Nephron progenitor cell (in vitro differentiated cells): Measurements from ENCODE around the gene NCR2.

ENCODE experiments used
- DNase-seq: peaks from one replicate; pipeline ENCODE4 v3.0.0; 2021
- H3K27ac Mint-ChIP-seq: 2 replicates; pipeline ENCODE4 v1.8.0; 2021; ENCODE audit warnings: mild to moderate bottlenecking, moderate library complexity, mixed read lengths
- H3K27me3 Mint-ChIP-seq: 2 replicates; pipeline ENCODE4 v1.8.0; 2021; ENCODE audit warnings: mild to moderate bottlenecking, low read depth, mixed read lengths; ENCODE audit not compliant: poor library complexity
- H3K36me3 Mint-ChIP-seq: 2 replicates; pipeline ENCODE4 v1.8.0; 2021; ENCODE audit warnings: low read depth, mixed read lengths
- H3K4me1 Mint-ChIP-seq: 2 replicates; pipeline ENCODE4 v1.8.0; 2021; ENCODE audit warnings: mixed read lengths
- H3K4me3 Mint-ChIP-seq: 2 replicates; pipeline ENCODE4 v1.8.0; 2021; ENCODE audit warnings: mild to moderate bottlenecking, moderate library complexity, mixed read lengths
- H3K9me3 Mint-ChIP-seq: 2 replicates; pipeline ENCODE4 v1.8.0; 2021; ENCODE audit warnings: mild to moderate bottlenecking, moderate library complexity, mixed read lengths
- TF ChIP-seq, protein P1 (sequence below): fragments of 200-600 bp; sonication (generic); IDR thresholded peaks from 2 replicates; pipeline ENCODE4 v1.5.0; 2021; ENCODE audit warnings: antibody characterized with exemption

Gene NCR2

DNA sequence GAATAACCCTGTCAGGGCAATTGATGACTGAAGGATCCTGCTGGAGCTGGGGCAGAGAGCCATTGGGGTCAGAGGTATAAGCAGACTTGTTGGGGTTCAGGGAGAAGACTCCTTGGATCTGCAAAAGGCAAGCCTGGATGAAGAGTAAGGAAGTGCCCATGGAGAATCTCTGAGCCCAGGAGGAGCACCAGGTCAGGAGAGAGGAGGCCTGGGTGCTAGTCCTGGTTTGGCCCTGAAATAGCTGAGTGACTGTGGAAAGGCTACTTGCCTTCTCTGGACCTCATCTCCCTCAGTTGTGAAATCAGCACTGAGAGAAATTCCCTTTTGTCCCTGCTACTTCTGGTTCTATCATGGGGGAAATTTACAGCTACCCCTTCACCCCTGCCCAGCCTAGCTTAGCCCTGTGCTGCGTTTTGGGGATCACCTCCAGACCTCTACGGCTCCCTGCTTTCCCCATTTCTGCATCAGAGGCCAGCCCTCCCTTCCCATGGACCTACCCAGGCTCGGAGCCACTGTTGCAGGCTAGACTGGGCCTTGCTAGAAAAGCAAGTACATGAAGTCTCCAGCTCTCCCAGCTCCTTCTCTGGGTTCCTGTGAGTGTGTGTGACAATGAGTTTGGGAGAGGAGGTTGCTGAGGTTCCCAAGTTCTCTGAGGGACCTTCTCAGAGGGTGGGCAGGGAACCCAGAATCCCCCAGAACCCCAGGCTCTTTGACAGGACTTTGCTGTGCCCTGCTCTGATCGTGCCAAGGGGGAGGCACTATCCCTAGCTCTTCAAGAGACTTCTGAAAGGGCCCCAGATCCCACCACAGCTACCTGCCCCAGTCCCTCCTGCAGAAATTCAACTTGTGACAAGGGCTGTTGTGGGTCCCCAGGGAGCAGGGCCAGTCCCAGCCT, 2.3 kb upstream of the NCR2 start:
- TF ChIP-seq, protein P1, sequence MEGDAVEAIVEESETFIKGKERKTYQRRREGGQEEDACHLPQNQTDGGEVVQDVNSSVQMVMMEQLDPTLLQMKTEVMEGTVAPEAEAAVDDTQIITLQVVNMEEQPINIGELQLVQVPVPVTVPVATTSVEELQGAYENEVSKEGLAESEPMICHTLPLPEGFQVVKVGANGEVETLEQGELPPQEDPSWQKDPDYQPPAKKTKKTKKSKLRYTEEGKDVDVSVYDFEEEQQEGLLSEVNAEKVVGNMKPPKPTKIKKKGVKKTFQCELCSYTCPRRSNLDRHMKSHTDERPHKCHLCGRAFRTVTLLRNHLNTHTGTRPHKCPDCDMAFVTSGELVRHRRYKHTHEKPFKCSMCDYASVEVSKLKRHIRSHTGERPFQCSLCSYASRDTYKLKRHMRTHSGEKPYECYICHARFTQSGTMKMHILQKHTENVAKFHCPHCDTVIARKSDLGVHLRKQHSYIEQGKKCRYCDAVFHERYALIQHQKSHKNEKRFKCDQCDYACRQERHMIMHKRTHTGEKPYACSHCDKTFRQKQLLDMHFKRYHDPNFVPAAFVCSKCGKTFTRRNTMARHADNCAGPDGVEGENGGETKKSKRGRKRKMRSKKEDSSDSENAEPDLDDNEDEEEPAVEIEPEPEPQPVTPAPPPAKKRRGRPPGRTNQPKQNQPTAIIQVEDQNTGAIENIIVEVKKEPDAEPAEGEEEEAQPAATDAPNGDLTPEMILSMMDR, result no peak
- Mint-ChIP-seq H3K4me3 (no peak overlapping the region), H3K9me3 (no peaks in the 10 kb centered on the region), H3K36me3 (no peaks in the 10 kb centered on the region), H3K27ac (no peak overlapping the region), H3K27me3 (peaks cover 28% of the 10 kb centered on the region), H3K4me1 (peaks cover 49% of the 10 kb centered on the region)
- DNase-seq, result no peak

DNA sequence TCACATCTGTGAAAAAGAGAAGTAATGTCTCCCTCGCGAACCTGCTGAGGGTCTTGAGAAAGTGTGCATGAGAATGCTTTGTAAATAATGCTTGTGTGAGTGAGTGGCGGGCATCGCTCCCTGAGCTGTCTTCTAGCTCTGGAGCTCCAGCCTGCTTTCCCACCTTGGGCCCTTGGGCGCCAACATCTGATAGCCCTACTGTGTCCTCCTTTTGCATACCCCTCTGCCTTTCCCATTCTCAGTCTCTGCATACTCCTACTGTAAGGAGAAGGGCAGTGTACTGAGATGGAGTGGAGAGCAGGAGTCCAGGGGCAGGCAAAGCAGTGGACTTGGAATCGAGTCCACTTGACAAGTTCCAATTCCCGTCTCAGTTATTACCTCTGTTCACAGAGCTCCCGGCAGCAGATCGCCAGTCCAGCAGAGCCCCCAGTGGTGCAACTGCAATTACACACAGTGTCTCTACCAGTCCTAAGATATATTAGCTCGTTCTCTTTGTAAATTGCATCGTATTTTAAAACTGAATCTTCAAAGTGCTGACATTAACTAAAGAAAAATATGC, 847 bp upstream of the NCR2 start:
- Mint-ChIP-seq H3K9me3 (no peaks in the 10 kb centered on the region), H3K4me3 (no peak overlapping the region), H3K36me3 (no peaks in the 10 kb centered on the region), H3K27ac (no peak overlapping the region), H3K27me3 (peaks cover 23% of the 10 kb centered on the region), H3K4me1 (peaks cover 49% of the 10 kb centered on the region)
- TF ChIP-seq, protein P1, result peak; percentile 24
- no peak for DNase-seq

DNA sequence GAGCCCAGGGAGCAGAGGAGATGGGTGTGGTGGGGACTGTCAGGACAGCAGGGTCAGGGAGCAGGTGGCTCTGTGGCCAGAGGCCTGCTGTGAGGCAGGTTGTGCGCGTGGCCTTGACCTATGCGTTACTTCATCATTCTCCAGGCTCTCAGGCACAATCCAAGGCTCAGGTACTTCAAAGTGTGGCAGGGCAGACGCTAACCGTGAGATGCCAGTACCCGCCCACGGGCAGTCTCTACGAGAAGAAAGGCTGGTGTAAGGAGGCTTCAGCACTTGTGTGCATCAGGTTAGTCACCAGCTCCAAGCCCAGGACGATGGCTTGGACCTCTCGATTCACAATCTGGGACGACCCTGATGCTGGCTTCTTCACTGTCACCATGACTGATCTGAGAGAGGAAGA, 535 bp downstream of the NCR2 start:
- H3K4me3 Mint-ChIP-seq, result no peak overlapping the region
- no peak for DNase-seq
- H3K36me3 Mint-ChIP-seq, result no peaks in the 10 kb centered on the region
- H3K4me1 Mint-ChIP-seq, result peaks cover 44% of the 10 kb centered on the region
- peaks cover 24% of the 10 kb centered on the region for H3K27me3 Mint-ChIP-seq
- TF ChIP-seq, protein P1, result no peak
- no peaks in the 10 kb centered on the region for H3K9me3 Mint-ChIP-seq
- H3K27ac Mint-ChIP-seq, result no peak overlapping the region

DNA sequence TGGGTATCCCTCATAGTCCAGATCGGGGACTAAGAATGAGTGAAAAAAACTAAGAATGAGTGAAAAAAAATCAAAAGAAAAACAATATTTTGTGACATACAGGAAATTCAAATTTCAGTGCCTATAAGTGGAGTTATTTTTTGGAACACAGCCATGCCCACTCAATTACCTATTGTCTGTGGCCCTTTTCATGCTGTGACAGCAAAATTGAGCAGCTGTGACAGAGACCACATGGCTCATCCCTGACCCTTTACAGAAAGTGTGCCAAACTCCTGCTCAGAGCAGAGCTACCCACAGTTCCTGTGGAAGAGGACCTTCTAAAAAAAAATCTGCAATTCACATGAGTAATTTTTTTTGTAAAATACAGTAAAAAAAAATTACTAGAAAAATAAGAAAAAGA, 1.4 kb downstream of the NCR2 start:
- H3K4me1 Mint-ChIP-seq, result peaks cover 36% of the 10 kb centered on the region
- H3K27me3 Mint-ChIP-seq, result peaks cover 30% of the 10 kb centered on the region
- H3K9me3 Mint-ChIP-seq, result no peaks in the 10 kb centered on the region
- TF ChIP-seq, protein P1, result no peak
- DNase-seq, result no peak
- H3K36me3 Mint-ChIP-seq, result no peaks in the 10 kb centered on the region
- H3K27ac Mint-ChIP-seq, result no peak overlapping the region
- no peak overlapping the region for H3K4me3 Mint-ChIP-seq

DNA sequence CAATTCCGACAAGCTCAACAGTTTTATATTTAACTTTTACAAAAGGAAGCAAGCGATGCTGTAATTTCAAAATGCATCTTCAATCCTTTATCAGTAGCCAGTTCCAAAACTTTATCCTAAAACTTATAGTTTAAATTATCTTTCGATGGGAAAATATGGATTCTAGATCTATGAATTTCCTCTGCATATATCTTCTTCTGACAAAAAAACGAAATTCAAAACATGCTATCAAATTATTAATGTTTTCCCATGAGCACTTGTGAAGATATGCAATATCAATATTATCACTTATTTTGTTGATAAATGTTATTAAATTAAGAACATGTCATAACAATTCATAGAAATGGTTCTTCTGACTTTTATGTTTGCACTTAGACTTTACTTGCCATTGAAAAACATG, 2.3 kb downstream of the NCR2 start:
- H3K27me3 Mint-ChIP-seq, result peaks cover 36% of the 10 kb centered on the region
- TF ChIP-seq, protein P1, result no peak
- H3K9me3 Mint-ChIP-seq, result no peaks in the 10 kb centered on the region
- H3K4me1 Mint-ChIP-seq, result peaks cover 42% of the 10 kb centered on the region
- no peaks in the 10 kb centered on the region for H3K36me3 Mint-ChIP-seq
- DNase-seq, result no peak
- no peak overlapping the region for H3K27ac Mint-ChIP-seq
- no peak overlapping the region for H3K4me3 Mint-ChIP-seq
